ENCODE results near the gene SH2D7.
A peak's percentile ranks its signal among the peaks of the same experiment; 100 is the strongest.

The SH2D7 gene

DNA sequence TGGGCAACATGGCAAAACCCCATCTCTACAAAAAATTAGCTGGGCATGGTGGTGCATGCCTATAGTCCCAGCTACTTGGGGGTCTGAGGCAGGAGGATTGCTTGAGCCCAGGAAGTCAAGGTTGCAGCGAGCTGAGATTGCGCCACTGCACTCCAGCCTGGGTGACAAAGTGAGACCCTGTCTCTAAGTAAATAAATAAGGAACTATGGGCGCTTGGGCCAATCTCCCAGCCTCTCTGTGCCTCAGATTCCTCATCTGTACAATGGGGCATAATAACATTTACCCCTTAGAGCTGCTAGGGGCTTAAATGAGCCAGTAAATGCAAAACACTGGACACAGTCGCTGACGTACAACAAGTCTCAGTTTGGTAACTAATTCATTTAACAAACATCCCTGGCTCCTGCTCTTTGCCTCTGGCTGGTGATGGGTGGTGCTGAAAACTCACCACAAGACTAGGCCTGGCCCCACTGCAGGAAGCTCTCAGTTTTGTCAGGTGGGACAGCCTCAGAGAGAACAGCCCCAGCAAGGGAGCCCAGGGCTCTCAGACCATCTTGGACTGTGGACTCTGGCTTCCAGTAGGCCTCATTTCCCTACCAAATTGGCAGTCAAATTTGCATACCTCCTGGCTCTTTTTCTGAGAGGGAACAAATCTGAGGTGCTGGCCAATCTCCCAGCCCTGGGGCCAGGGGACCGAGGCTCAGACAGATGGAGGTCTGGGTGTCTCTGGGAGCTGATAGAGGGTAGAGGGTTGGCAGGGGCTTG, 8.5 kb upstream of the SH2D7 start:
- TF ChIP-seq, protein P1, sequence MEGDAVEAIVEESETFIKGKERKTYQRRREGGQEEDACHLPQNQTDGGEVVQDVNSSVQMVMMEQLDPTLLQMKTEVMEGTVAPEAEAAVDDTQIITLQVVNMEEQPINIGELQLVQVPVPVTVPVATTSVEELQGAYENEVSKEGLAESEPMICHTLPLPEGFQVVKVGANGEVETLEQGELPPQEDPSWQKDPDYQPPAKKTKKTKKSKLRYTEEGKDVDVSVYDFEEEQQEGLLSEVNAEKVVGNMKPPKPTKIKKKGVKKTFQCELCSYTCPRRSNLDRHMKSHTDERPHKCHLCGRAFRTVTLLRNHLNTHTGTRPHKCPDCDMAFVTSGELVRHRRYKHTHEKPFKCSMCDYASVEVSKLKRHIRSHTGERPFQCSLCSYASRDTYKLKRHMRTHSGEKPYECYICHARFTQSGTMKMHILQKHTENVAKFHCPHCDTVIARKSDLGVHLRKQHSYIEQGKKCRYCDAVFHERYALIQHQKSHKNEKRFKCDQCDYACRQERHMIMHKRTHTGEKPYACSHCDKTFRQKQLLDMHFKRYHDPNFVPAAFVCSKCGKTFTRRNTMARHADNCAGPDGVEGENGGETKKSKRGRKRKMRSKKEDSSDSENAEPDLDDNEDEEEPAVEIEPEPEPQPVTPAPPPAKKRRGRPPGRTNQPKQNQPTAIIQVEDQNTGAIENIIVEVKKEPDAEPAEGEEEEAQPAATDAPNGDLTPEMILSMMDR (IDR thresholded peaks at IDR 0.05; ENCODE audit: low read depth, low read length, missing control alignments), result no peak
- no peak overlapping the region for H3K4me3 ChIP-seq (ENCODE audit: low read depth, low read length)
- DNase-seq (ENCODE audit: low read depth), result no peak

DNA sequence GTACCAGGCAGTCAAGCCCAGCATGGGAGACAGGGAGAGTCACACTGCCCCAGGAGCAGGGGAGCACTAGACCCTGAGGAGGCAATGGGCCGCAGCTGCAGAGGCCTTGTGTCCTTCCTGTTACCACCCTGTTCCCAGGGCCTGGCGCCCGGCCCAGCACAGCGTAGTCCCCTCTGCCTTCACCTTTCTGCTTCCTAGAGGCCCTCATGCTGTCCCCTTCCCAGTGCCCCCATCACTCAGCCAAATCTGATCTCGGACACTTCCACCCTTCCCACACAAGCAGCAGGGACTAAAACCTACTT, 8.0 kb upstream of the SH2D7 start:
- DNase-seq (ENCODE audit: low read depth), result no peak
- H3K4me3 ChIP-seq (ENCODE audit: low read depth, low read length), result no peak overlapping the region
- TF ChIP-seq, protein P1 (IDR thresholded peaks at IDR 0.05; ENCODE audit: low read depth, low read length, missing control alignments), result no peak

- TF ChIP-seq, protein P1 (IDR thresholded peaks at IDR 0.05; ENCODE audit: low read depth, low read length, missing control alignments), result no peak
- DNase-seq (ENCODE audit: low read depth), result no peak
- H3K4me3 ChIP-seq (ENCODE audit: low read depth, low read length), result no peak overlapping the region
Measured at GRCh38 chr15:78085928-78086327, 6.4 kb upstream of the SH2D7 start.

DNA sequence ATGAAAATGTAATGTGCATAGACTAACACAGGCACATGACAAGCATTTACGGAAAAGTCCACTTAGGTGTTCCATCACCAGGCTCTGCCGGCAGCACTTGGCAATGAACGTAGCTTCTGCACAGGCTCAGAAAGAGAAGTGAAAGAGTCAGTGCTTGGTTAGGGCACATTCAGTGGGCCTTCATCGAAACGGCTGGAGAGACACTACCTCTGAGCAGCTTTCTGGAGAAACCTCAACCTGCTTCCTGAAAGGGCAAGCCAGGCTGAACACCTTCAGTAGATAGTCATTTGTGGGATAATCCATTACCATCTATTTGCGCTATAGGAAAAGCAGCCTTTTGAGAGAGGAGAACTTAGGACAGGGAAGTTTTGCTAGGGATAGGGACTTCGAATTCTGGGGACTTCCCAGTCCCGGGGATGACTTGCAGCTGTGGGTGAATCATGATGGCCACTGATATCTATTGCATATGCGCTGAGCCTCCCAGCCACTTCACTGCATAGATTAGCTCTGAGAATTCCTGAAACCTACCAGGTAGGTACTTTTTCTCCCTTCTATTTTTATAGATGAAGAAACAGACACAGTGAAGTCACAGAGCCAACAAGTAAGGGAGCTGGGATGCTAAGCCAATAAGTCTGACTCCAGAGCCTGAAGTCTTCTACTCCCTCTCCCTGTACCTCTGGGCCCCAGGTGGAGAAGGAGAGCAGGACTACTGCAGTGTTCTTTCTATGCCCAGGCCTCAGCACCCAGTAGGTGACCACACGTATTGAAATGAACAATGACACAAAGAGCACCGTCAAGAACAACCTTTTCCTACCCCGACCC, 4.2 kb upstream of the SH2D7 start:
- no peak overlapping the region for H3K4me3 ChIP-seq (ENCODE audit: low read depth, low read length)
- TF ChIP-seq, protein P1 (IDR thresholded peaks at IDR 0.05; ENCODE audit: low read depth, low read length, missing control alignments), result no peak
- DNase-seq (ENCODE audit: low read depth), result peak; percentile 59

GRCh38 chr15:78088773-78089080, 3.6 kb upstream of the SH2D7 start:
- no peak overlapping the region for H3K4me3 ChIP-seq (ENCODE audit: low read depth, low read length)
- no peak for DNase-seq (ENCODE audit: low read depth)
- TF ChIP-seq, protein P1 (IDR thresholded peaks at IDR 0.05; ENCODE audit: low read depth, low read length, missing control alignments), result no peak

DNA sequence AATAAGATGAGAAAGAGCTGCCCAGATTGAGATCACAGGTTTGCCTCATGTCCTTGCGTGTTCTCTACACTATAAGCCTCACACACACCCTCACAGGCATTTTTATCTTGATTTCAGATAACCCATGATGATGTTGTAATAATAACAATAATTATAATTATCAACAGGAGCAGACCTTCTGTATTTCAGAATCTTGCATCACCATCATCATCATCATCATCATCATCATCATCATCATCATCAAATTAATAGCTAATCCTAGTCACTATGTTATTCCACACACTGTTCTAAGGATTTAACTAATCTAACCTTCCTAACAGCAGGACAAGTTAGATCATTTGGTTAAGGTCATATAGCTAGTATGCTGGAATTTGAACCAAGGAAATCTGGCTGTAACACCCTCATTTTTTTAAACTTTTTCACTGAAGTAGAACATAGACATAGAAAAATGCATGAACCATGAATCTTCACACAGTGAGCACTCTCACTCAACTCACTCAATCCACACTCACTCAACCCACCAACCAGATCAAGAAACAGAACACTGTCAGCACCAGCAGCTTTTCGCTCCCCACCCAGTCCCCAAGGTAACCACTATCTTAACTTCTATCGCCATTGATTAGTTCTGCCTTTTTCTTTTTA, 1.8 kb upstream of the SH2D7 start:
- no peak for DNase-seq (ENCODE audit: low read depth)
- no peak overlapping the region for H3K4me3 ChIP-seq (ENCODE audit: low read depth, low read length)
- TF ChIP-seq, protein P1 (IDR thresholded peaks at IDR 0.05; ENCODE audit: low read depth, low read length, missing control alignments), result no peak

Measured in GM12864 (cell line).